Cardiac septum (tissue), 1 donor: ENCODE data around the gene MYO1C. TPM values are rescaled to one million over a fixed set of nuclear protein-coding genes. Genes with fewer than 3 reads are reported as not detected.
"Not testable (repeated sequence)": the region's sequence is repeated elsewhere in the genome, so short reads cannot be mapped to it uniquely, and the experiment has no call there.

Experiments used
- DNase-seq: peaks from one replicate; pipeline ENCODE4 v3.0.0-alpha.2; 2020; ENCODE audit warnings: low spot score
- intact Hi-C: fragments of 100-400 bp; cut with DNase I; formaldehyde crosslinking; loops from one replicate; pipeline ENCODE4 v1.14.0; 2022
- long read RNA-seq: library from polyadenylated mRNA; unstranded; transcript quantifications from one replicate; pipeline ENCODE4 v2.0.0, GENCODE V29; 2021
- total RNA-seq: library from RNA; stranded (reverse); fragmentation: NEBNext Ultra II Directional; extraction: Animal tissue kit (Norgen Biotek cat#: 25700); gene quantifications from one replicate; pipeline ENCODE4 v1.2.1, GENCODE V29; 2021
- donor health status: DM: no; HTN: no; CAD: no.

Gene MYO1C, protein sequence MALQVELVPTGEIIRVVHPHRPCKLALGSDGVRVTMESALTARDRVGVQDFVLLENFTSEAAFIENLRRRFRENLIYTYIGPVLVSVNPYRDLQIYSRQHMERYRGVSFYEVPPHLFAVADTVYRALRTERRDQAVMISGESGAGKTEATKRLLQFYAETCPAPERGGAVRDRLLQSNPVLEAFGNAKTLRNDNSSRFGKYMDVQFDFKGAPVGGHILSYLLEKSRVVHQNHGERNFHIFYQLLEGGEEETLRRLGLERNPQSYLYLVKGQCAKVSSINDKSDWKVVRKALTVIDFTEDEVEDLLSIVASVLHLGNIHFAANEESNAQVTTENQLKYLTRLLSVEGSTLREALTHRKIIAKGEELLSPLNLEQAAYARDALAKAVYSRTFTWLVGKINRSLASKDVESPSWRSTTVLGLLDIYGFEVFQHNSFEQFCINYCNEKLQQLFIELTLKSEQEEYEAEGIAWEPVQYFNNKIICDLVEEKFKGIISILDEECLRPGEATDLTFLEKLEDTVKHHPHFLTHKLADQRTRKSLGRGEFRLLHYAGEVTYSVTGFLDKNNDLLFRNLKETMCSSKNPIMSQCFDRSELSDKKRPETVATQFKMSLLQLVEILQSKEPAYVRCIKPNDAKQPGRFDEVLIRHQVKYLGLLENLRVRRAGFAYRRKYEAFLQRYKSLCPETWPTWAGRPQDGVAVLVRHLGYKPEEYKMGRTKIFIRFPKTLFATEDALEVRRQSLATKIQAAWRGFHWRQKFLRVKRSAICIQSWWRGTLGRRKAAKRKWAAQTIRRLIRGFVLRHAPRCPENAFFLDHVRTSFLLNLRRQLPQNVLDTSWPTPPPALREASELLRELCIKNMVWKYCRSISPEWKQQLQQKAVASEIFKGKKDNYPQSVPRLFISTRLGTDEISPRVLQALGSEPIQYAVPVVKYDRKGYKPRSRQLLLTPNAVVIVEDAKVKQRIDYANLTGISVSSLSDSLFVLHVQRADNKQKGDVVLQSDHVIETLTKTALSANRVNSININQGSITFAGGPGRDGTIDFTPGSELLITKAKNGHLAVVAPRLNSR
- 209 TPM for total RNA-seq
- long read RNA-seq, full-length matches to known transcripts: 139 of 296 reads
- long read RNA-seq, partial matches to known transcripts: 106 of 296 reads
- long read RNA-seq, other reads (novel, unspliced or antisense): 51 of 296 reads

- DNase-seq: no peak
- intact Hi-C loops: loop anchor here (2.0 kb wide), 1 partner anchor 20 kb away; no protein-coding TSS in a partner anchor
Measured at GRCh38 chr17:1492249-1493206, at the start of gene MYO1C. Gene MYO1C, minus strand, starts transcription at chr17:1492686. Its CDS starts 199 bp downstream, at chr17:1492487.

DNA sequence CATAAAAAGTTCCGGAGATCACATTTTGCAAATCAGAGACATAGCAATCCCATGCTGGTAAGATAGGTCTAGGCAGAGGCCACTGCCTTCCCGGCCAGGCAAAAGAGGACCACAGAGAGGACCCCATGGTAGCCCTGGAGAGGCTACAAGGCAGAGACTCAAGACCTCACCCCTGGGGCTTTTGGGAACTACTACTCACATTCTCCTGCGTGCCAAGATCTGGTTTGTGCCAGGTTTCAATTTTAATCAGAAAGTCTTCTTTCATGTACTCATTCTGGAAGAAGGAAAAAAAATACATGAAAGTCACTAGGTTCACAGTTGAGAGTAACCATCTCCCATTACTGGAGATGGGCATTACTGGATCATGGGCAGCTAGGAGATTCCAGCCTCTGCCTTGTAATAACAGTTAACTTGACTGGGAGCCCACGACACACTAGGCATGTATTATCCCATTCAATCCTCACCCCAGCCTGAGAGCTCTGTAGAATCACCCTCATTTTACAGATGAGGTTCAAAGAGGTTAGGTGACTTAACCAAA, 49.0 kb upstream of the MYO1C start:
- no peak for DNase-seq

GRCh38 chr17:1539811-1540210, 47.3 kb upstream of the MYO1C start:
- DNase-seq: no peak
- intact Hi-C loops: no loop called here

More for the DNA sequence above, 49.0 kb upstream of the MYO1C start:
- intact Hi-C loops: no loop called here

GRCh38 chr17:1535737-1536136, 43.3 kb upstream of the MYO1C start:
- no peak for DNase-seq
- intact Hi-C loops: no loop called here

DNA sequence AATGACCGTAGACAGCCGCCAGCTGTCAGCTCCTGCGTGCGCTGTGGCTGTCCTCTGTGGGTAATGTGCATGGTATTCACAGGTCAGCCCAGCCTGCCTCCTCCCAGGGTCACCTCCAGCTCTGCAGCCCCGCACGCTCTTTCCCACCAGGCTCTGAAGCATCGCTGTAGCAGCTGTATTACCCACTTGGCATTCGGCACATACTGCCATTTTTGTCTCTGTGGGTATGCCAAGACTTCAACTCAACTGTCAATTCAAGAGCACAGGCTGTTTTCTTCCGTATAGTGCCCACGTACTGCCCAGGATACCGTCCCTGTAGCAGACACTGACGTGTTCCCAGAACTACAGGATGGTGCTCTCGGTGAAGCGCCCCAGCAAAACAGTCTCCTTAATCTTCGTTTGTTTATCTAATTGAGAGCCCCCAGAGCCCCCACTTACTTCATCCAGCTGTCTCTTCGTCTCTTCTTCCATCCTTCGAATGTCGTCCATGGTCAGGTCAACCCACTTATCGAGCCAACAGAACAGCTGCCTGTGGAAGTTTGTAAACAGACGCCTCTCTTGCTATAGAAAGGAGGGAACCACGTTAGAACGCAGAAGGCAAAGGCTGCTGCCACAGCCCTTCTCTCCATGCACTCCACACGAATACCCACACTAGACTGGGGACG, 41.3 kb upstream of the MYO1C start:
- intact Hi-C loops: no loop called here
- DNase-seq: no peak

- intact Hi-C loops: no loop called here
- DNase-seq: no peak
Measured at GRCh38 chr17:1532836-1533602, 40.5 kb upstream of the MYO1C start.

DNA sequence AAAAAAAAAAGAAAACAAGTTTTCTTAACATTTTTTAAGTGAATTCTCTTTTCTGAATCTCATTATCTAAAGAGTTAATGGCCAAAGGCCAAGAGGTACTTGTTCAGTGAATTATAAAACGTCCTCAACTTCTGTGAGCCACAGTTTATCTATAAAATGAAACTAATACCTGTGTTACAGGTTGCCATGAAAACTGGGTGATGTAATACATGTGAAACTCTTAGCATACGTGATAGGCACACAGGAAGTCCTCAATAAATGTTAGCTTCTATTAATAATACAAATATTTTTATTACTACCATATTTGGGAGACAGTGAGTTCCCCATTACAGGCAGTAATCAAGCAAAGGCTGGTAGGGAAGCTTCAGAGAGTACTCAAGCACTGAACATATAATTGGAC, 37.4 kb upstream of the MYO1C start:
- DNase-seq: no peak
- intact Hi-C loops: no loop called here

DNA sequence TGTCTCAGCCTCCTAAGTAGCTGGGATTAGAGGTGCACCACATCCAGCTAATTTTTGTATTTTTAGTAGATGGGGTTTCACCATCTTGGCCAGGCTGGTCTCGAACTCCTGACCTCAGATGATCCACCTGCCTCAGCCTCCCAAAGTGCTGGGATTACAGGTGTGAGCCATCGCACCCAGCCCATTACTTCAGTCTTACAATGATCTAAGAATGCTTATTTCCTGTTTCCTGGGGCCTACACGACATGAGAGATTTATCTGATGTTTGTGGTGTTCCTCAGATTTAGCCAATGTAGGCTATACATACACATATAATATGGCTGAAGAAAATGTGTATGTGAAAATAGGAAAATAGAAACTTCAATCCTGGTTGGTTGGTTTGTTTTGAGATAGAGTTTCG, 34.4 kb upstream of the MYO1C start:
- DNase-seq, intact Hi-C loops: not testable (repeated sequence)

DNA sequence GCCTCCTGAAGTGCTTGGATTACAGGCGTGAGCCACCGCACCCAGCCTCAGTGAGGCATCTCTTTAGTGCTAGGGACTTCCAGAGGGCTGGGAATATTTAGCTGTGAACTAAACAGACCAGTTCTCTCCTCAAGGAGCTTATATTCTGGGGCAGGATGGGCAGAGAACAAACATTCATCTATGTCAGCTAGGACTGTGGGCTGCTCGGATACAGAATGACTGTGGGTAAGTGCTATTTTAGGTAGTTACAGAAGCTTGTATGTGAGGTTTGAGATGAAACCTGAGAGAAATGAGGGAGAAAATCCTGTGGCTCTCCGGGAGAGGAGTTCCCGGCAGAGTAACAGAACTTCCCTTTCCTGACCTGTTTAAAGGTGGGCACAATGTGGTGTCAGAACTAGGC, 30.1 kb upstream of the MYO1C start:
- no peak for DNase-seq
- intact Hi-C loops: no loop called here

GRCh38 chr17:1521086-1521640, 28.7 kb upstream of the MYO1C start:
- intact Hi-C loops: no loop called here
- DNase-seq: no peak

- intact Hi-C loops: loop anchor here (5.0 kb wide), 2 partner anchors 172 to 247 kb away; partner anchors contain the start of gene BHLHA9
- no peak for DNase-seq
Measured at GRCh38 chr17:1519678-1520077, 27.2 kb upstream of the MYO1C start.

GRCh38 chr17:1518410-1518809, 25.9 kb upstream of the MYO1C start:
- DNase-seq: no peak
- intact Hi-C loops: loop anchor here (5.0 kb wide), 2 partner anchors 171 to 246 kb away; partner anchors contain the start of gene BHLHA9

GRCh38 chr17:1516388-1517161, 24.1 kb upstream of the MYO1C start, which contains the start of gene INPP5K:
Gene INPP5K, minus strand, starts transcription at chr17:1516612. Its CDS starts 113 bp downstream, at chr17:1516499.
- intact Hi-C loops: loop anchor here (1.0 to 5.0 kb wide), 4 partner anchors 60 to 244 kb away; partner anchors contain the start of genes BHLHA9 and CRK
- DNase-seq: peak; percentile 99

GRCh38 chr17:1515640-1516387, 23.3 kb upstream of the MYO1C start:
- no peak for DNase-seq
- intact Hi-C loops: loop anchor here (1.0 to 5.0 kb wide), 4 partner anchors 60 to 244 kb away; partner anchors contain the start of genes BHLHA9 and CRK

- intact Hi-C loops: loop anchor here (2.0 kb wide), 1 partner anchor 20 kb away; the partner anchor contains the start of gene MYO1C
- no peak for DNase-seq
Measured at GRCh38 chr17:1512351-1512750, 19.9 kb upstream of the MYO1C start.
